ENCODE results near the gene CCDC198.

The CCDC198 gene

DNA sequence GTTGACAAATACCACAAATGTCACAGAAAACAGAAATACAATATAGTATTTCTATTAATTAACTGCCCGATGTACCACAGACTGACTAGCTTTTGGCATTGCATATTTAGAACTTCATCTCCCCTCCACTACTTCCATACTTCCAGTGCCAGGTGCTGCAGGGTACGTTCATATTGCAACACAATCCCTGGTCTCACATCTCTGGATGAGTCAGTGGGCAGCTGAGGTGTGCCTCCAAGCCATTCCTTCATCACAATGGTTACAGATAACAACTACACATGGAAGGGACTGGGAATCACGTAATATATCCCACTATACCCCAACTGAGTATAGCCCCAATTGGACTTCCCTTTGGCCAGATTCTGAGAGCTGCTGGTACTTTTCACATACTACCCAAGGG lies 31.1 kb downstream of the CCDC198 start:
- no peak for DNase-seq

DNA sequence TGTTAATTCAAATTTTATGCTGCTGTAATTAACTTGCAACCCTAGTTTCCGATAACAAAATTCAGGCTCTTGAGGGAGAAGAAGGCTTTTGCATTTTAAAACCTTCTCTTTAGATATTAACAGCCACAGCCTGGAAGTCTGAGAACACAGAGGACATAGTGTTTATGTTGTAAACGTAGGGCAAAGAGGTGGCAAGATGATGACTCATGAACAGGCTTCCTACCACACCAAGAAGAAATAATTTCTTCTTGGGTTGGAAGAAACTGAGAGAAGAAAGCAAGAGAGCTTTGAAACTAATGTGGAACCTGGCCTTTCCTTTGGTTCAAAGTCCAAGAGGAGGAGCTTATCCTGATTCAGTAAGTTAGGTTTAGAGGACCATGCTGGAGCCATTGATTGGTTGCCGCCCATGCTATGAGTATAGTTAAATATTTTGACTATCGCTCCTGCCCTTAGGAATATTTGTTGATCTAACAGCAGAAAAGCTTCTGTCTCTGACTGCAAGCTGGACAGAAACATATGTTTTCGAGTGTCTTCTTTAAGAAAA lies 31.8 kb downstream of the CCDC198 start:
- no peak for DNase-seq

DNA sequence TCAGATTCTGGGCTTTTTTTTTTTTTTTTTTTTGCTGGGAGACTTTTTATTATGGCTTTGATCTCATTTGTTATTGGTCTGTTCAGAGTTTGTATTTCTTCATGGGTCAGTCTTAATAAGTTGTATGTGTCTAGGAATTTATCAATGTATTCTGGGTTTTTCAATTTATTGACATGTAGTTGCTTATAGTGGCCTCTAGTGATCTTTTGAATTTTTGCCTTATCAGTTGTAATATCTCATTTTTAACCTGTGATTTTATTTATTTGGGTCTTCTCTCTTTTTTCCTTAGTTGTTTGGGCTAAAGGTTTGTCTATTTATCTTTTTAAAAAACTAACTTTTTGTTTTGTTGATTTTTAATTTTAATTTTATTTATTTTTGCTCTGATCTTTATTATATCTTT lies 57.7 kb downstream of the CCDC198 start:
- DNase-seq, result no peak

DNA sequence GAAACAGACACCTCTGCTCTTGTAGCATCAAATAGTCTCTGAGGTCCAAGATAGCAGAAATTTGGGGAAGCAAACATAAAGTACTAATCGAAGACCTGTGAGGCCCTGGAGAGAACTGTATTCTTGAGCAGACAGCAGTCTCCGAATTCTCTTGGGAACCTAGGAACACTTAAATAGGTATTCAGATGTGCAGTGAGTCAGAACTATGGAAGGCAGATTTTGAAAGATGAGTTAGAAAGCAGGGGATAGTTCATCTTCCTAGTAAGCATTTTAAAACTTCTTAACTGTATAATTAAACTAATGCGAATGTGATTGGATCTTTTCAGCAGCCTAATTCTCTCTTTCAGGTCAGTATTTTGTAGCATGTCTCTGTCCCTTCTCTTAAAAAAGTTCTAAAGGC lies 72.7 kb downstream of the CCDC198 start:
- DNase-seq, result no peak

- no peak for DNase-seq
These were observed 73.6 kb downstream of the CCDC198 start for GRCh38 chr14:57420033-57420432.
